WI38 (cell line): ENCODE results near the gene DLGAP1.

ENCODE experiments used
- H3K4me3 ChIP-seq: 2 replicates; pipeline ENCODE4 v1.5.1; 2011; ENCODE audit warnings: low read depth, mild to moderate bottlenecking, control low read depth, low read length
- CTCF ChIP-seq: IDR thresholded peaks from 2 replicates; pipeline ENCODE4 v1.5.1; 2012; ENCODE audit warnings: low read depth, mild to moderate bottlenecking, control low read depth, low read length

Gene DLGAP1

GRCh38 chr18:3725115-3725514 is 730.0 kb downstream of the DLGAP1 start:
- H3K4me3 ChIP-seq, result no peak overlapping the region
- TF ChIP-seq CTCF, result no peak

GRCh38 chr18:3723554-3723953 is 731.6 kb downstream of the DLGAP1 start:
- TF ChIP-seq CTCF, result no peak
- H3K4me3 ChIP-seq, result no peak overlapping the region

GRCh38 chr18:3722649-3723433 is 732.3 kb downstream of the DLGAP1 start:
- no peak for TF ChIP-seq CTCF
- no peak overlapping the region for H3K4me3 ChIP-seq

- TF ChIP-seq CTCF, result no peak
- H3K4me3 ChIP-seq, result no peak overlapping the region
Measured at GRCh38 chr18:3721771-3722648, 733.1 kb downstream of the DLGAP1 start.

- no peak overlapping the region for H3K4me3 ChIP-seq
- TF ChIP-seq CTCF, result no peak
Measured at GRCh38 chr18:3720818-3721545, 734.1 kb downstream of the DLGAP1 start.

GRCh38 chr18:3720159-3720558 is 734.9 kb downstream of the DLGAP1 start:
- TF ChIP-seq CTCF, result no peak

More at GRCh38 chr18:3720159-3720558, 734.9 kb downstream of the DLGAP1 start:
- H3K4me3 ChIP-seq, result no peak overlapping the region
